Activated CD8-positive, alpha-beta T cell treated with anti-CD3 and anti-CD28 coated beads for 36 hours (primary cell): ENCODE data around the gene TRAF3IP1. TPM values are rescaled to one million over a fixed set of nuclear protein-coding genes. Genes with fewer than 3 reads are reported as not detected.
A peak's percentile ranks its signal among the peaks of the same experiment; 100 is the strongest.

ENCODE experiments used
- ATAC-seq: fragments of 200-7000 bp; cut with Tn5 transposase; one replicate; pipeline ENCODE4 v1.10.0; 2021; ENCODE audit warnings: mild to moderate bottlenecking, moderate library complexity
- CTCF ChIA-PET: fragments of 350-600 bp; sonication (Branson Sonifier 250); formaldehyde crosslinking; loops from one replicate; lab custom pipeline; 2021; ENCODE audit warnings: antibody characterized with exemption; lab: Charles Lee
- POLR2A ChIA-PET: fragments of 350-600 bp; sonication (Branson Sonifier 250); formaldehyde crosslinking; loops from one replicate; lab custom pipeline; 2021; ENCODE audit warnings: antibody characterized with exemption; lab: Charles Lee
- DNase-seq: peaks from one replicate; pipeline ENCODE4 v3.0.0-alpha.2; 2020
- H3K27ac Mint-ChIP-seq: one replicate; pipeline ENCODE4 v1.8.0; 2021; ENCODE audit warnings: mild to moderate bottlenecking, mixed read lengths
- H3K27me3 Mint-ChIP-seq: one replicate; pipeline ENCODE4 v1.8.0; 2021; ENCODE audit warnings: mixed read lengths
- H3K36me3 Mint-ChIP-seq: one replicate; pipeline ENCODE4 v1.8.0; 2021; ENCODE audit warnings: low read depth, mixed read lengths
- H3K4me1 Mint-ChIP-seq: one replicate; pipeline ENCODE4 v1.8.0; 2021; ENCODE audit warnings: low read depth, mixed read lengths
- H3K4me3 Mint-ChIP-seq: one replicate; pipeline ENCODE4 v1.8.0; 2021; ENCODE audit warnings: mild to moderate bottlenecking, moderate library complexity, mixed read lengths
- H3K9me3 Mint-ChIP-seq: one replicate; pipeline ENCODE4 v1.8.0; 2021; ENCODE audit warnings: mixed read lengths
- CTCF ChIP-seq: fragments of 200-600 bp; IDR thresholded peaks from one replicate; pipeline ENCODE4 v1.8.0; 2022; ENCODE audit warnings: antibody characterized with exemption, mild to moderate bottlenecking
- intact Hi-C: fragments of 100-400 bp; cut with micrococcal nuclease; formaldehyde crosslinking; loops from one replicate; pipeline ENCODE4 v1.10.0; 2022
- total RNA-seq, 2 experiments: library from RNA; stranded (reverse); gene quantifications; one replicate each; pipeline ENCODE4 v1.2.3, GENCODE V29; 2021

The TRAF3IP1 gene
- total RNA-seq, 2 experiments from 2014 or later: 7.1 to 7.9 TPM

- ChIA-PET CTCF (interaction anchor here (1.1 to 2.6 kb wide), 2 partner anchors 25 to 55 kb away, joined by 3 to 12 read pairs; no protein-coding TSS in a partner anchor), POLR2A (interaction anchor here (0.6 to 2.3 kb wide), 9 partner anchors 9 to 140 kb away, joined by 3 to 9 read pairs (median 3); partner anchors contain the start of gene ILKAP)
- Mint-ChIP-seq H3K27me3 (no peaks in the 10 kb centered on the region), H3K36me3 (peaks cover 2% of the 10 kb centered on the region), H3K4me1 (peaks cover 44% of the 10 kb centered on the region), H3K9me3 (no peaks in the 10 kb centered on the region), H3K27ac (peak within 1 kb of the TSS; percentile 96), H3K4me3 (peak within 1 kb of the TSS; percentile 83)
- intact Hi-C loops: no loop called here
- no peak for TF ChIP-seq CTCF
- peak; percentile 59 for DNase-seq
- ATAC-seq: peak; percentile 13
These were observed 32.3 kb upstream of the TRAF3IP1 start, which contains the start of gene PER2 for GRCh38 chr2:238287737-238288649. TSS of gene PER2 (minus strand) at chr2:238288610. CDS start at chr2:238277936, 10,674 bp downstream.

- H3K4me1 Mint-ChIP-seq: peaks cover 40% of the 10 kb centered on the region
- H3K36me3 Mint-ChIP-seq: no peaks in the 10 kb centered on the region
- H3K4me3 Mint-ChIP-seq: peak overlapping the region; percentile 83
- intact Hi-C loops: no loop called here
- CTCF ChIA-PET: interaction anchor here (1.3 to 2.6 kb wide), 2 partner anchors 26 to 33 kb away, joined by 4 to 12 read pairs; no protein-coding TSS in a partner anchor
- peak; percentile 86 for ATAC-seq
- TF ChIP-seq CTCF: no peak
- no peaks in the 10 kb centered on the region for H3K27me3 Mint-ChIP-seq
- H3K9me3 Mint-ChIP-seq: no peaks in the 10 kb centered on the region
- DNase-seq: peak; percentile 99
- POLR2A ChIA-PET: interaction anchor here (0.6 to 2.3 kb wide), 12 partner anchors 10 to 139 kb away, joined by 3 to 9 read pairs (median 3); partner anchors contain the start of gene ILKAP
- peak overlapping the region; percentile 96 for H3K27ac Mint-ChIP-seq
These were observed 31.4 kb upstream of the TRAF3IP1 start for GRCh38 chr2:238288650-238289573.

GRCh38 chr2:238289574-238289973, 30.7 kb upstream of the TRAF3IP1 start:
- H3K27me3 Mint-ChIP-seq: no peaks in the 10 kb centered on the region
- H3K36me3 Mint-ChIP-seq: no peaks in the 10 kb centered on the region
- no peak for ATAC-seq
- ChIA-PET CTCF (interaction anchor here (1.3 to 2.6 kb wide), 3 partner anchors 26 to 32 kb away, joined by 4 to 12 read pairs (median 7); no protein-coding TSS in a partner anchor), POLR2A (interaction anchor here (0.6 to 2.3 kb wide), 8 partner anchors 10 to 117 kb away, joined by 3 to 9 read pairs (median 3); no protein-coding TSS in a partner anchor)
- intact Hi-C loops: no loop called here
- H3K4me1 Mint-ChIP-seq: peaks cover 36% of the 10 kb centered on the region
- no peak for TF ChIP-seq CTCF
- peak overlapping the region; percentile 96 for H3K27ac Mint-ChIP-seq
- peak; percentile 28 for DNase-seq
- H3K9me3 Mint-ChIP-seq: no peaks in the 10 kb centered on the region
- peak overlapping the region; percentile 83 for H3K4me3 Mint-ChIP-seq

GRCh38 chr2:238290091-238290509, 30.2 kb upstream of the TRAF3IP1 start:
- intact Hi-C loops: no loop called here
- no peaks in the 10 kb centered on the region for H3K27me3 Mint-ChIP-seq
- peaks cover 35% of the 10 kb centered on the region for H3K4me1 Mint-ChIP-seq
- H3K9me3 Mint-ChIP-seq: no peaks in the 10 kb centered on the region
- POLR2A ChIA-PET: interaction anchor here (1.2 to 1.4 kb wide), 2 partner anchors 15 to 24 kb away, joined by 3 read pairs; no protein-coding TSS in a partner anchor
- peak overlapping the region; percentile 96 for H3K27ac Mint-ChIP-seq
- CTCF ChIA-PET: interaction anchor here (1.3 to 2.2 kb wide), 2 partner anchors 27 to 31 kb away, joined by 4 to 7 read pairs; no protein-coding TSS in a partner anchor
- no peaks in the 10 kb centered on the region for H3K36me3 Mint-ChIP-seq
- H3K4me3 Mint-ChIP-seq: peak overlapping the region; percentile 83
- no peak for TF ChIP-seq CTCF
- DNase-seq (peak; percentile 75), ATAC-seq (no peak)
